Stomach smooth muscle (tissue), 2 donors: ENCODE measurements around the gene PLOD2.

Experiments used
- H3K27ac ChIP-seq: one replicate; pipeline ENCODE4 v1.7.0; 2013; ENCODE audit warnings: mild to moderate bottlenecking, low read length, inconsistent platforms
- H3K27me3 ChIP-seq, 2 donors: one replicate each; pipeline ENCODE4 v1.7.0; 2013; ENCODE audit warnings: low read length in 2 of 2; ENCODE audit not compliant: insufficient read depth in 2 of 2, control insufficient read depth in 1 of 2
- H3K36me3 ChIP-seq, 2 donors: one replicate each; pipeline ENCODE4 v1.7.0; 2013; ENCODE audit warnings: low read length in 2 of 2; ENCODE audit not compliant: control insufficient read depth in 2 of 2, insufficient read depth in 2 of 2
- H3K4me1 ChIP-seq: one replicate; pipeline ENCODE4 v1.7.0; 2013; ENCODE audit warnings: low read length; ENCODE audit not compliant: control insufficient read depth, insufficient read depth
- H3K4me3 ChIP-seq, 2 donors: one replicate each; pipeline ENCODE4 v1.7.0; 2013; ENCODE audit warnings: low read length in 2 of 2
- H3K9ac ChIP-seq, 2 donors: one replicate each; pipeline ENCODE4 v1.7.0; 2013; ENCODE audit warnings: low read length in 2 of 2, mild to moderate bottlenecking in 1 of 2
- H3K9me3 ChIP-seq, 2 donors: one replicate each; pipeline ENCODE4 v1.7.0; 2013; ENCODE audit warnings: low read length in 2 of 2; ENCODE audit not compliant: control insufficient read depth in 2 of 2
- donor health status: healthy.
- donor health status: Pancreatic carcinoma.

PLOD2 gene

DNA sequence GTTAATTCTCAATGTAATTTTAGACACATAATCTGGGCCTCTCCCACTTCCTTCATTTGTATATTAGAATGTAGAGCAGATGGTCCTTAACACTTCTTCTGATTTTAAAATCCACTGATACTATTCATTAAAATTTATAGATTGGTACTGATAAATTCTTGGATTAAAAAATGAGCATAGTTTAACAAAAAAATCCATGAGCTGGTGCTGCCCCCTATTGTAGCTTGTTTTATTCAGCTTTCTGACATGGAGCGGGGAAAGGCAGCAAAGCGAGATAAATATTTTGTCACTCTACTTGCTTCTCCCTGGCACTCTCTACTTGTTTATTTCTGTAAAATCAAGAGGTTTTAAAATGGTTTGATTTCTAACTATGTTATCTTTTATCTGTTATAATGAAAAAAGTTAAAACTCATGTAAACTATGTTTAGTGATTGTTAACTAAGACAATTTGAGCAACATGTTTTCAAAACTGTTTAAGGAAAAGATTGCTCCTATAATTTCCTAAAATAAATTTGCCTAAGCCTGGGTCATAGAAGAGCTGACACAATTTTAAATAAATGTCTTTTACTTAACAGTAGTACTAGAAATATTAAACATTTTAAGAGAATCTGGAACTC is 26.5 kb upstream of the PLOD2 start:
- Histone ChIP-seq H3K4me3 (no peak overlapping the region), H3K9me3 (no peaks in the 10 kb centered on the region), H3K4me1 (no peaks in the 10 kb centered on the region), H3K27me3 (no peaks in the 10 kb centered on the region), H3K27ac (no peak overlapping the region), H3K9ac (no peak overlapping the region), H3K36me3 (no peaks in the 10 kb centered on the region)

DNA sequence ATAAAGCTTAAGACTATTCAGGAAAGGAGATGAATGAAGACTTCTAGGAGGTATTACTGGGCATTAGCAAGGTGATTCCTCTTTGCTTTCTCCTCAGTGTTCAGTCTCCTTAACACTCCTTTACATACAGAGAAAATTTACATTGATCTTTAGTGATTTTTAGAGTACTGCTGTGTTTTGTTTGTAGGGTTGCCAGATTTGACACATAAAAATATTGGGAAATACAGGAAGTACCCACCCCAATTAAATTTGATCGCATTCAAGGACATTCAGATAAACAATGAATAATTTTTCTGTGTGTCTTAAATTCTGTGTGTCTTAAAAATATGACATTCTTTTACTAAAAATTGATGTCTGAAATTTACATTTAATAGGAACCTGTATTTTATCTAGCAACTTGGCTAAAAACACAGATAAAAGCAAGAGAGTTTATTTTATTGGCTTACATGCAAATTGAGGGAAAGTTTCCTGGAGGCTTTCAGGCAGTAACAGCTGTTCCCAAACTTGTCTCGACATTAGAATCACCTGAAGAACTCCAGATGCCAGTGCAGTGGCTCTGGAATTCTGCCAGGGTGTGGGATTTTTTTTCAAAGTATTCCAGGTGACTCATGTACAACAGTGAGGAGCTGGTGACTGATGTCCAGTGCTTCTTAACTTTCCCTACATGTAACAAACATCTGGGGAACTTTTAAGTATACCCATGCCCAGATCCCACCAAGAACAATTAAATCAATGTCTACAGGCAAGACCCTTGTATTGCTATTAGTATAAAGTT is 23.4 kb upstream of the PLOD2 start:
- Histone ChIP-seq H3K27me3 (no peaks in the 10 kb centered on the region), H3K4me3 (no peak overlapping the region), H3K27ac (no peak overlapping the region), H3K9ac (no peak overlapping the region), H3K9me3 (no peaks in the 10 kb centered on the region), H3K36me3 (no peaks in the 10 kb centered on the region), H3K4me1 (no peaks in the 10 kb centered on the region)

- no peaks in the 10 kb centered on the region for H3K27me3 ChIP-seq
- no peaks in the 10 kb centered on the region for H3K9me3 ChIP-seq
- no peak overlapping the region for H3K4me3 ChIP-seq
- H3K36me3 ChIP-seq = no peaks in the 10 kb centered on the region
- H3K27ac ChIP-seq = no peak overlapping the region
- H3K9ac ChIP-seq = no peak overlapping the region
- no peaks in the 10 kb centered on the region for H3K4me1 ChIP-seq
These were observed 20.2 kb upstream of the PLOD2 start for GRCh38 chr3:146181216-146181615.

- Histone ChIP-seq H3K27ac (no peak overlapping the region), H3K4me1 (no peaks in the 10 kb centered on the region), H3K9ac (no peak overlapping the region), H3K4me3 (no peak overlapping the region), H3K27me3 (no peaks in the 10 kb centered on the region), H3K36me3 (no peaks in the 10 kb centered on the region), H3K9me3 (no peaks in the 10 kb centered on the region)
These were observed 19.4 kb upstream of the PLOD2 start for GRCh38 chr3:146180376-146180775.

DNA sequence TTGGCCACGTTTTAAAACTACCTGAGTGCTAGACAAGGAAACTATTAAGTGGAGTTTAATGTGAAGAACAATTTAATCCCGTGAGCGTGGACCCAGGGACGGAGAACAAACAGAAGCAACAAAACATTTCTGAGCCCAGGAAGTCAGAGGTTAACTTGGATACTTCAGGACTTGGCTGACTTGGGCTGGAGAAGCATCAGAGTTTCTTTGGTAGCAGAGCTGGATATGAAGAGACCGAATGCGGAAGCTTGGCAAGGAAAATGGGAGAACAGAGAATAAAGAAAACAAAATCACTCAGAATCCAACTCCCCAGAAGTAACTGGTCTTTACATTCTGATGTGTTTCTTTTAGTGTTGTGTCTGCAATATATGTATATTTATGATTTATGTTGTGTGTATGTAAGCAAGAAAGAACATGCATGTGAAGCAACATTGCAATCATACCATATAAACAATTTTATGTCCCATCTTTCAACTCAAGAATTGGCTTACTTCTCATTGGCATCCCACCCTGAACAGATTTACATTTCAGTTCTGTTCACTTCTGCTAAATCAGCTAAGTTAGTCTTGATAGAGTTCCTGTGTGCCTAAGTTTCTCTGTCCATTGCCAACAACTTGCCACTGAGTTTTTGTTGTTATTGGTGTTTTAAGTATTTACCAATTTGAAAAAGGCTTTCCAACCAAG is 17.2 kb upstream of the PLOD2 start:
- Histone ChIP-seq H3K36me3 (no peaks in the 10 kb centered on the region), H3K9ac (no peak overlapping the region), H3K4me3 (no peak overlapping the region), H3K27ac (no peak overlapping the region), H3K9me3 (no peaks in the 10 kb centered on the region), H3K4me1 (no peaks in the 10 kb centered on the region), H3K27me3 (no peaks in the 10 kb centered on the region)

DNA sequence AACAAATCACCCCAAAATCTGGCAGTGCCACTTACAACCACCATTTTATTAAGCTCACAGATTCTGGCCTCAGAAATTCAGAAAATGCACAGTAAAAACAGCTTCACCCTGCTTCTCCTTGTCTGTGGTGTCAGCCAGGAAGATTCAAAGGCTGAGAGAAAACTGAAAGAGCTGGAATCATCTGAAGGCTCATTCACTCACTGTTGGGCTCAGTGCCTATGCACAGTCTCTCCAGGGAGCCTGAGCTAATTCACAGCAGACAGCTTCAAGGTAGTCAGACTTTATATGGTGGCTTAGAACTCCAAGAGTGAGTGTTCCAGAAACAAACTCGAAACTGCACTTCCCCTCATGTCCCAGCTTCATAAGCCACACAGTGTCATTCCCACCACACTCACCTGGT is 16.5 kb upstream of the PLOD2 start:
- no peak overlapping the region for H3K27ac ChIP-seq
- no peaks in the 10 kb centered on the region for H3K4me1 ChIP-seq
- no peak overlapping the region for H3K4me3 ChIP-seq
- H3K27me3 ChIP-seq = no peaks in the 10 kb centered on the region
- no peaks in the 10 kb centered on the region for H3K9me3 ChIP-seq
- H3K36me3 ChIP-seq = no peaks in the 10 kb centered on the region
- H3K9ac ChIP-seq = no peak overlapping the region

GRCh38 chr3:146177072-146177471 is 16.1 kb upstream of the PLOD2 start:
- Histone ChIP-seq H3K27me3 (no peaks in the 10 kb centered on the region), H3K4me3 (no peak overlapping the region), H3K9ac (no peak overlapping the region), H3K4me1 (no peaks in the 10 kb centered on the region), H3K9me3 (no peaks in the 10 kb centered on the region), H3K27ac (no peak overlapping the region), H3K36me3 (no peaks in the 10 kb centered on the region)

DNA sequence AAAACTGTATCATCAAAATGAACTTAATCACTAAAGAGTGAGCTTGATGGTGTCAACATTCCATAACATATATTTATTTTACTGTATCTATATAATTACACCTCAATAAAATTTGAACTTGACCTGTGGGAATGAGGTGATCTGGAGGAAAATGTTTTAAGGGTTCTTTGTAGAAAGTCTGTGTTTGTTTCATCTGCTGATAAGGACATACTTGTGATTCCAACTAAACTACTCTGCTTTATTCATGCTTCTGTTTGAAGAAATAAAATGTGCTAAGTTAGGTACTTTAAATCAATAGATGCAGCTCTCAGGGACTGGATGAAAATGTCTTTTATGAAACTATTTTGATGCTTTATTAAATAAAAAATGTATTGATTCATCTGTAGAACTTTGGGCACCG is 11.6 kb upstream of the PLOD2 start:
- H3K36me3 ChIP-seq = no peaks in the 10 kb centered on the region
- H3K9ac ChIP-seq = no peak overlapping the region
- no peaks in the 10 kb centered on the region for H3K4me1 ChIP-seq
- no peak overlapping the region for H3K27ac ChIP-seq
- H3K9me3 ChIP-seq = no peaks in the 10 kb centered on the region
- no peaks in the 10 kb centered on the region for H3K27me3 ChIP-seq
- H3K4me3 ChIP-seq = no peak overlapping the region

DNA sequence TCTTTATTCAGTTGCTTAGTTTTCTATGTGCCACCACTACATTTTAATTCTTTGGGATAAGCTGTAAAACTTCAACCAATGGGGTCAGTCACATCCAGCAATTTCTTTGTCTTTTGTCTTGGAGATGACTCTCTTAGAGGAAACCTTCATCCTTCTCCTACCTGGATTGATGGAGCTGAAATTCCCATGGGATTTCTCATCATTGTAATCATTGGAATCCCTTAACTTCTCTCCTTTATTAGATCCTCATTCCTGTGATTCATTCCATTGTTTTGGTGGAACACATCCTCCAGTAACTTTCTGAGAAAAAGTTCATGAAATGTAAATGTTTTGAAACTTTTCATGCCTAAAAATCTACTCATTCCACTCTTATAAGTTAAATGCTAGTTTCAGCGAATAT is 9.6 kb upstream of the PLOD2 start:
- no peaks in the 10 kb centered on the region for H3K36me3 ChIP-seq
- H3K4me1 ChIP-seq = peaks cover 3% of the 10 kb centered on the region
- no peaks in the 10 kb centered on the region for H3K9me3 ChIP-seq
- no peak overlapping the region for H3K9ac ChIP-seq
- H3K27ac ChIP-seq = no peak overlapping the region
- no peak overlapping the region for H3K4me3 ChIP-seq
- H3K27me3 ChIP-seq = no peaks in the 10 kb centered on the region

DNA sequence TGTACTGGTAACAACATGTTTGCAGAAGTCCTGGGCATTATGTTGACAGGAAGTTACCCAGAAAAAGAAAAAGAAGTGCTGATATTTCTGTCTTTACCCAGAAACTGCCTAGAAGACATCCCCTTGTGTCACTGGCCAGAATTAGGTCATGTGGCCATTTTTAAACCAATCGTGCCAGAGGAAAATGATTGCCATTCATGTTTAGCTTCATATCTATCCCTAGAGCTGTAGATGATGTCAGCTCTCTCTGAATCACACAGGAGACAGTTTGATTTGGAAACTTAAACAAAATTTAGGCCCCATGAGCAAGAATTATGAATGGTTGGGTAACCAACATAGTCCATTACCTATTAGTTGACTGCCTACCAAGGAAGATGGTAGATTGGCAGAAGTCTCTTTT is 8.9 kb upstream of the PLOD2 start:
- no peak overlapping the region for H3K9ac ChIP-seq
- H3K27ac ChIP-seq = no peak overlapping the region
- peaks cover 3% of the 10 kb centered on the region for H3K4me1 ChIP-seq
- no peaks in the 10 kb centered on the region for H3K9me3 ChIP-seq
- H3K36me3 ChIP-seq = no peaks in the 10 kb centered on the region
- no peaks in the 10 kb centered on the region for H3K27me3 ChIP-seq
- no peak overlapping the region for H3K4me3 ChIP-seq

GRCh38 chr3:146166826-146167225 is 5.8 kb upstream of the PLOD2 start:
- H3K36me3 ChIP-seq = no peaks in the 10 kb centered on the region
- peak overlapping the region; percentile 37 for H3K27ac ChIP-seq
- H3K9ac ChIP-seq = no peak overlapping the region
- H3K9me3 ChIP-seq = no peaks in the 10 kb centered on the region
- peaks cover 14% of the 10 kb centered on the region for H3K4me1 ChIP-seq
- H3K27me3 ChIP-seq = no peaks in the 10 kb centered on the region
- peak overlapping the region; percentile 12 to 23 for H3K4me3 ChIP-seq
